Measurements from ENCODE around the gene CDC37L1.

The CDC37L1 gene

DNA sequence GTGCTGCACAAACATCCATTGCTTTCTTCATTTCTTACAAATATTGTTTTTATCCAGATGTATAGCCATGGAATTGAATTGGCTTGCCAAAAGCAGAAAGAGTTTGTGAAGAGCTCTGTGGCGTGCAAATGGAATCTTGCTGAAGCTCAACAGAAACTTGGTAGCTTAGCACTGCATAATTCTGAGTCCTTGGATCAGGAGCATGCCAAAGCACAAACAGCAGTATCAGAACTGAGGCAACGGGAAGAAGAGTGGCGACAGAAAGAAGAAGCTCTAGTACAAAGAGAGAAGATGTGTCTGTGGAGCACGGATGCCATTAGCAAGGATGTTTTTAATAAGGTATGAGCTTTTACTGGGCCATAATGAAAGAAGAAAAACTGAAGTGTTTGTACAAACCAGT, 5.5 kb downstream of the CDC37L1 start:
- no peak overlapping the region for H3K4me3 ChIP-seq (ENCODE audit: low read depth, low read length)
- TF ChIP-seq, protein P1, sequence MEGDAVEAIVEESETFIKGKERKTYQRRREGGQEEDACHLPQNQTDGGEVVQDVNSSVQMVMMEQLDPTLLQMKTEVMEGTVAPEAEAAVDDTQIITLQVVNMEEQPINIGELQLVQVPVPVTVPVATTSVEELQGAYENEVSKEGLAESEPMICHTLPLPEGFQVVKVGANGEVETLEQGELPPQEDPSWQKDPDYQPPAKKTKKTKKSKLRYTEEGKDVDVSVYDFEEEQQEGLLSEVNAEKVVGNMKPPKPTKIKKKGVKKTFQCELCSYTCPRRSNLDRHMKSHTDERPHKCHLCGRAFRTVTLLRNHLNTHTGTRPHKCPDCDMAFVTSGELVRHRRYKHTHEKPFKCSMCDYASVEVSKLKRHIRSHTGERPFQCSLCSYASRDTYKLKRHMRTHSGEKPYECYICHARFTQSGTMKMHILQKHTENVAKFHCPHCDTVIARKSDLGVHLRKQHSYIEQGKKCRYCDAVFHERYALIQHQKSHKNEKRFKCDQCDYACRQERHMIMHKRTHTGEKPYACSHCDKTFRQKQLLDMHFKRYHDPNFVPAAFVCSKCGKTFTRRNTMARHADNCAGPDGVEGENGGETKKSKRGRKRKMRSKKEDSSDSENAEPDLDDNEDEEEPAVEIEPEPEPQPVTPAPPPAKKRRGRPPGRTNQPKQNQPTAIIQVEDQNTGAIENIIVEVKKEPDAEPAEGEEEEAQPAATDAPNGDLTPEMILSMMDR (IDR thresholded peaks at IDR 0.05; ENCODE audit: low read depth, low read length), result no peak

DNA sequence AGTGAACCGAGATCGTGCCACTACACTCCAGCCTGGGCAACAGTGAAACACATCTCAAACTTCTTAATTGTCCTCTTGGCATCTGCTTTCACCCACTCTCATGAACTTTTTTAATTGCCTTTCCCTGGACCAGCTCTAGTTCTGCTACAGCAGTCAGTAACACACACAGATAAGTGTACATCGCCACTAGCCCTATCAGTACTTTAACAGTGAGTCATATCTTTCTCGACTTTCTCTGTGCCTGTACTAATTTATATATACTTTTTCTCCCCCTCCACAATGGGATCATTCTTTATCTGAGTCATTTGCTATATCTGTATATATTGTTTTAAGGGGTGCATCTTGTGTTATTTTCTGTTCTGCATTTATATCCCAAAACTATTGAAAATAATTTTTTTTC, 6.7 kb downstream of the CDC37L1 start:
- TF ChIP-seq, protein P1 (IDR thresholded peaks at IDR 0.05; ENCODE audit: low read depth, low read length), result no peak

DNA sequence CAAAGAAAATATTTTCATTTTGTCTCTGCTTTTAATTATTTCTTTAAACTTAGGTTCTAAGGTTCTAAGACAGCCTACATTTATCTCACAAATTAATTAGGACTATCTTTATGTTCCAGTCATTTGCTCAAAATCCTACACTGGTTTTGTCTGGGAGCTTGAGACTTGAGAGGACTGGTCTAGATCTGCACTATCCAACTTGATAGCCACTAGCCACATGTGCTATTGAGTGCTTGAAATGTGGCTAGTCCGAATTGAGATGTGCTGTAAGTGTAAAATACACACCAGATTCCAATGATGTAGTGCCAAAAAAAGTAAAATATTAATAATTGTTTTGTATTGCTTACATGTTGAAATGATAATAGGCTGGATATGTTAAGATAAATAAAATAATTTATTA, 7.2 kb downstream of the CDC37L1 start:
- H3K4me3 ChIP-seq (ENCODE audit: low read depth, low read length), result no peak overlapping the region
- TF ChIP-seq, protein P1 (IDR thresholded peaks at IDR 0.05; ENCODE audit: low read depth, low read length), result no peak

More for the DNA sequence above, 6.7 kb downstream of the CDC37L1 start:
- H3K4me3 ChIP-seq (ENCODE audit: low read depth, low read length), result no peak overlapping the region

DNA sequence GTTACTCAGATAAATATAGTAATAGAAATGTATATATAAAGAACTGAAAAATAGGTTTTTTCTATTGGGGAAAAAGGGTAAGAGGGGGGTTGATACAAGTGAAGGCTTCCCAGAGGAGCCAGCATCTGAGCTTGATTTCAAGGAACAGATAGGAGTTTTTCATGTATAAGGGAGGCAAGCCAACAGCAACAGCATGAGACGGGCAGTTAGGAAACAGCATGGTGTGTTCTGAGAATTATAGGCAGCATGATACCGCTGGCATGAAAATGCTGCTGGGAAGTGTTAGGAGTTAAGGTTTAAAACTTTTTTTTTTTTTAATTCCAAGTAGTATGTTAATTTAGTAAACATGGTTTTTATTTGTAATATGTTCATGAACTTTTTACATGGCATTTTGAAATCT, 9.7 kb downstream of the CDC37L1 start:
- H3K4me3 ChIP-seq (ENCODE audit: low read depth, low read length), result no peak overlapping the region
- TF ChIP-seq, protein P1 (IDR thresholded peaks at IDR 0.05; ENCODE audit: low read depth, low read length), result no peak

DNA sequence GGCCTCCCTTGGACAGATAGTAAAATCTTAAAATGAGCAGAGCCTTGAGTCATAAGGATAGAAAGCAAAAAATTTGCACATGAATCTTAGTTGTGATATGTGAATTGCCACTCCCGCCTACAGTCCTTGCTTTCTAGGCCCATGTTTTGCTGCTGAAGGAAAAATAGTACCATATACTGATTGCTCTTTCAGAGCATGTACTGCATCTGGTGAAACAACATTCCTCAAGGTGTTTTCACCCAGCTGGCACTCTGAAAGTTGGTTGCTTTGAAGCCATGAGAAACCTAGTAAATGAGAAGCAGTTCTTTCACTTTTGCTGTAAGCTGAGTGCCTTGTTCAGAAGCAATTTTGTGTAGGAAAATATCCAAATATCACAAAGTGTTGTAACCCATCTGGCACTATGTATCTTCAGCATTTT, 10.3 kb downstream of the CDC37L1 start:
- H3K4me3 ChIP-seq (ENCODE audit: low read depth, low read length), result no peak overlapping the region
- TF ChIP-seq, protein P1 (IDR thresholded peaks at IDR 0.05; ENCODE audit: low read depth, low read length), result no peak

DNA sequence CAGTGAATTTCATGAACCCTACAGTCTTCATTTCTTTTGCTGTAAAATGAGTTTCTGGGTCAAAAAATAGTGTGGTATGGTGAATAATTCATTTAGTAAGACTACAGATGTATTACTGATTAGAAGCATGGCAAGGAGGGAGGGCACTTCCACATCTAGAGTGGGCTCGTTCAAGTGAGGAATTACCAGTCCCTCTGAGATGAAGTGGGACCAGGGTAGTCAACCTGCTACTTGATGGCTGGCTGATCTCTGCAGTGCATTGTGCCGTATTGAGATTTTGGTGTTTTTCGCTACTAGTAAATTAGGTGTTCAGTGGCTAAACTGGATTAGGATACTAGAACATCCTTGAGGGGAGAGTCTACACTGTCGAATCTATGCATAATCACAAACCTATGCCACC, 10.8 kb downstream of the CDC37L1 start:
- no peak overlapping the region for H3K4me3 ChIP-seq (ENCODE audit: low read depth, low read length)
- TF ChIP-seq, protein P1 (IDR thresholded peaks at IDR 0.05; ENCODE audit: low read depth, low read length), result no peak

DNA sequence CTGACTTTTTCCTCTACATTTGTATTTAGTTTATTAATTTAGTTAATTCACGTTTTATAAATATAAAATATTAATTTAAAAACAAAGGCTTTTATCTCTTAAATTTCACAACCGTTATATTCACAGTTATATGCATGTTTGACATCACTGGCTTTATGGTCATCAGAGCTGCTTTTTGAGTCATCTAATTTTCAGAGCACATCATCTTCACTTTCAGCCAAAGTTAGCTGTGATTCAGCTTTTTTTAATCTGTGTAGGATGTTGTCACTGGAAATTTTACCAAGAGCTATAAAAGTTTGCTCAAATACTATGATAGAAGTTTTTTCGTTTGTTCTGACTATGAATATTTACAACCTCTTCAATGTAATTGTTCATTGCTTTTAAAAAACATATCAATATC, 12.4 kb downstream of the CDC37L1 start:
- no peak overlapping the region for H3K4me3 ChIP-seq (ENCODE audit: low read depth, low read length)
- TF ChIP-seq, protein P1 (IDR thresholded peaks at IDR 0.05; ENCODE audit: low read depth, low read length), result no peak

All from WI38 (cell line).